ENCODE measurements around the gene SEMA4D. TPM values are rescaled to one million over a fixed set of nuclear protein-coding genes. Genes with fewer than 3 reads are reported as not detected.
A peak's percentile ranks its signal among the peaks of the same experiment; 100 is the strongest.

SEMA4D gene
- total and polyA plus RNA-seq, 7 donors = 1.4 to 35.1 (median 4.6) TPM

DNA sequence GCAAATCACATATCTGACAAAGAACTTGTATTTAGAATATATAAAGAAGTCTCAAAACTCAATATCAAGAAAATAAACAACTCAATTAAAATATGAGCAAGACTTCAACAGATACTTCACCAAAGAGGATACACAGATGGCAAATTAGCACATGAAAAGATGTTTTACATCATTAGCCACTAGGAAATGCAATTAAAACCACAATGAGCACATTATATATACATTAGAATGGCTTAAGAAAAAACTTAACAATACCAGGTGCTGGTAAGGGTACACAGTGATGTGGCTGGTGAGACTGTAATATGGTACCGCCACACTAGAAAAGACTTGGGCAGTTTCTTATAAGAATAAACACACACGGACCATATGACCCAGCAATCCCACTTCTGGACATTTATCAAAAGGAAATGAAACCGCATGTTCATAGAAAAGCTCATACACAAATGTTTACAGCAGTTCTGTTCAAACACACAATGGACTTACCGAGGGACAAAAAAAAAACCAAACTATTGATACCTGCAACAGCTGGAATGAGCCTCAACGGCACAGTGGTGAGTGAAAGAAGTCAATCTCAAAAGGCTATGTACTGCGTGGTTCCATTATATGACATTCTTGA lies 27.6 kb downstream of the SEMA4D start:
- WGBS, 2 donors = 48 to 54% methylated on average over 6 of the region's 6 CpGs
- no peaks in the 10 kb centered on the region for H3K27me3 ChIP-seq
- H3K4me3 ChIP-seq = no peak overlapping the region
- TF ChIP-seq POLR2AphosphoS5 (IDR thresholded peaks at IDR 0.05) = no peak
- TF ChIP-seq EP300 (IDR thresholded peaks at IDR 0.05) = no peak
- TF ChIP-seq POLR2A (IDR thresholded peaks at IDR 0.05) = no peak
- TF ChIP-seq, protein P1, sequence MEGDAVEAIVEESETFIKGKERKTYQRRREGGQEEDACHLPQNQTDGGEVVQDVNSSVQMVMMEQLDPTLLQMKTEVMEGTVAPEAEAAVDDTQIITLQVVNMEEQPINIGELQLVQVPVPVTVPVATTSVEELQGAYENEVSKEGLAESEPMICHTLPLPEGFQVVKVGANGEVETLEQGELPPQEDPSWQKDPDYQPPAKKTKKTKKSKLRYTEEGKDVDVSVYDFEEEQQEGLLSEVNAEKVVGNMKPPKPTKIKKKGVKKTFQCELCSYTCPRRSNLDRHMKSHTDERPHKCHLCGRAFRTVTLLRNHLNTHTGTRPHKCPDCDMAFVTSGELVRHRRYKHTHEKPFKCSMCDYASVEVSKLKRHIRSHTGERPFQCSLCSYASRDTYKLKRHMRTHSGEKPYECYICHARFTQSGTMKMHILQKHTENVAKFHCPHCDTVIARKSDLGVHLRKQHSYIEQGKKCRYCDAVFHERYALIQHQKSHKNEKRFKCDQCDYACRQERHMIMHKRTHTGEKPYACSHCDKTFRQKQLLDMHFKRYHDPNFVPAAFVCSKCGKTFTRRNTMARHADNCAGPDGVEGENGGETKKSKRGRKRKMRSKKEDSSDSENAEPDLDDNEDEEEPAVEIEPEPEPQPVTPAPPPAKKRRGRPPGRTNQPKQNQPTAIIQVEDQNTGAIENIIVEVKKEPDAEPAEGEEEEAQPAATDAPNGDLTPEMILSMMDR (IDR thresholded peaks at IDR 0.05) = no peak
- no peak for DNase-seq
- intact Hi-C loops (cut with DNase I) = no loop called here
- H3K9me3 ChIP-seq = no peaks in the 10 kb centered on the region
- no peaks in the 10 kb centered on the region for H3K36me3 ChIP-seq
- H3K4me1 ChIP-seq = peaks cover 0 to 15% (median 0%) of the 10 kb centered on the region in 4 donors
- no peak overlapping the region for H3K27ac ChIP-seq

DNA sequence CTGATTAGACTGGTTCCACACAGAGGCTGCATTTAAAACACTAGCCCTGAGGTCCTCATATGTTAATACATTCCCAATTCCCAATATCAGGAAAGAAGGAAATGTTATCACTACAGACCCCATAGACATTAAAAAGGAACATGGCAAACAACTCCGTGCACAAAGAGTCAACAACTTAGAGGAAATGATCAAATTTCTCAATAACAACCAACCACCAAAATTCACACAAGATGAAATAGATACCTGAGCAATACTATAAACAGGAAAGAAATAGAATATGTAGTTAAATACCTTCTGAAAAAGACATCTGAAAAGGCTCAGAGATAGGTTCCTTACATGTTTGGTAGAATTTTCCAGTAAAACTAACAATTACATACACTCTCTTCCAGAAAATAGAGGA lies 28.9 kb downstream of the SEMA4D start:
- DNase-seq = no peak
- Histone ChIP-seq H3K4me1 (peaks cover 0 to 5% (median 0%) of the 10 kb centered on the region in 4 donors), H3K27ac (no peak overlapping the region), H3K36me3 (no peaks in the 10 kb centered on the region), H3K4me3 (no peak overlapping the region), H3K9me3 (no peaks in the 10 kb centered on the region), H3K27me3 (no peaks in the 10 kb centered on the region)
- 59 to 74% methylated on average over 1 of the region's 1 CpG for WGBS, 2 donors
- no peak for TF ChIP-seq EP300 (IDR thresholded peaks at IDR 0.05)
- no peak for TF ChIP-seq POLR2A (IDR thresholded peaks at IDR 0.05)
- TF ChIP-seq, protein P1 (IDR thresholded peaks at IDR 0.05) = no peak
- TF ChIP-seq POLR2AphosphoS5 (IDR thresholded peaks at IDR 0.05) = no peak
- intact Hi-C loops (cut with DNase I) = no loop called here

DNA sequence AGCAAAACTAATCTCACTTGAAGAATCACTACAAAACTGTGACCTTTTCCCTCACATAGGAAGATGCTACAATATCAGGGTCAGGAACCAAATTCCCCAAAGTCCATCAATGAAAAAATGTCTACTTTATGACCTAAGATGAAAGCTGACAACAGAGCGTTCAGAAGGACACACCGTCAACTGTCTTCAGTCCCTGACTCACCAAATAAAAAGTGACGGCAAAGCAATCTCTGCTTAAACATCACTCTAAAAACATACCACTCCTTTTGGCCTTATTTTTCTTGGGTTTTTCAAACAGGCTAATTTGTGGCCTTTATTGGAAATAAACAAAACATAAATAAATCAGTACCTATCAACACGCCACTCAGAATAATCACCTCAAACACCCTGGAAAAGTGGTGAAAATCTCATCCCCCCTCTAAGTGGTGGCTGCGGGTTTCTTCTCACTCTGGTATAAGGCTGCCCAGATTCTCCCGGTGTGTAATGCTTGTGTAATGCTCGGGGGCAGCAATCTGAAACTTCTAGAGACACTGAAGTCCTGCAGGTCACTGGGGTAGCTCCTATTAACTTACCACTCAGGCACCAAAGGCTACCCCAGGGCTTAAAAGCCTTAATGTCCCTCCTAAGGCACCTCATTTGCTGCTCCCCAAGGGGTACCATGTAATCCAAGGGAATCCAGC lies 29.5 kb downstream of the SEMA4D start:
- H3K36me3 ChIP-seq = no peaks in the 10 kb centered on the region
- intact Hi-C loops (cut with DNase I) = no loop called here
- TF ChIP-seq EP300 (IDR thresholded peaks at IDR 0.05) = no peak
- TF ChIP-seq, protein P1 (IDR thresholded peaks at IDR 0.05) = no peak
- TF ChIP-seq POLR2AphosphoS5 (IDR thresholded peaks at IDR 0.05) = no peak
- no peak for TF ChIP-seq POLR2A (IDR thresholded peaks at IDR 0.05)
- no peaks in the 10 kb centered on the region for H3K27me3 ChIP-seq
- H3K27ac ChIP-seq = no peak overlapping the region
- H3K9me3 ChIP-seq = no peaks in the 10 kb centered on the region
- H3K4me1 ChIP-seq = no peaks in the 10 kb centered on the region
- DNase-seq = peak; percentile 19
- no peak overlapping the region for H3K4me3 ChIP-seq
- 82 to 90% methylated on average over 7 of the region's 7 CpGs for WGBS, 2 donors

DNA sequence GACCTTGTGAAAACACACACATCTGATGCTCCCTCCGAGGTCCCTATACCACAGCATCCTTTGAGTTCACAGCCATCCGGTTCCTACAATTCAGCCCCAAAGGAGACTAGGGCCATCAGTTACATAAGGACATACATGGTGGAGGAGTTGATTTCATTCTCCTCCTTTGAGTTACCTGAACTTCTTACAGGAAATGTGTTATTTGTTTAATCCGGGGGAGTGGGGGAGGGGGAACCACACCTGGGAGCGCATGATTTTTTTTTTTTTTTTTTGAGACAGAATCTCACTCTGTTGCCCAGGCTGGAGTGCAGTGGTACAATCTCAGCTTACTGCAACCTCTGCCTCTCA lies 30.7 kb downstream of the SEMA4D start:
- H3K36me3 ChIP-seq = no peaks in the 10 kb centered on the region
- no peak overlapping the region for H3K27ac ChIP-seq
- no peaks in the 10 kb centered on the region for H3K9me3 ChIP-seq
- intact Hi-C loops (cut with DNase I) = no loop called here
- H3K4me3 ChIP-seq = no peak overlapping the region
- no peaks in the 10 kb centered on the region for H3K27me3 ChIP-seq
- no peaks in the 10 kb centered on the region for H3K4me1 ChIP-seq
- no peak for TF ChIP-seq POLR2A (IDR thresholded peaks at IDR 0.05)
- TF ChIP-seq POLR2AphosphoS5 (IDR thresholded peaks at IDR 0.05) = no peak
- TF ChIP-seq, protein P1 (IDR thresholded peaks at IDR 0.05) = no peak
- TF ChIP-seq EP300 (IDR thresholded peaks at IDR 0.05) = no peak
- no peak for DNase-seq
- WGBS, 2 donors = 56 to 64% methylated on average over 4 of the region's 4 CpGs
